ENCODE measurements around the gene UPF3A.
"Not testable (repeated sequence)": the region's sequence is repeated elsewhere in the genome, so short reads cannot be mapped to it uniquely, and the experiment has no call there.

Gene UPF3A

GRCh38 chr13:114341003-114341777 lies 59.8 kb downstream of the UPF3A start:
- DNase-seq: no peak

GRCh38 chr13:114347256-114347655 lies 65.9 kb downstream of the UPF3A start:
- DNase-seq: not testable (repeated sequence)

DNA sequence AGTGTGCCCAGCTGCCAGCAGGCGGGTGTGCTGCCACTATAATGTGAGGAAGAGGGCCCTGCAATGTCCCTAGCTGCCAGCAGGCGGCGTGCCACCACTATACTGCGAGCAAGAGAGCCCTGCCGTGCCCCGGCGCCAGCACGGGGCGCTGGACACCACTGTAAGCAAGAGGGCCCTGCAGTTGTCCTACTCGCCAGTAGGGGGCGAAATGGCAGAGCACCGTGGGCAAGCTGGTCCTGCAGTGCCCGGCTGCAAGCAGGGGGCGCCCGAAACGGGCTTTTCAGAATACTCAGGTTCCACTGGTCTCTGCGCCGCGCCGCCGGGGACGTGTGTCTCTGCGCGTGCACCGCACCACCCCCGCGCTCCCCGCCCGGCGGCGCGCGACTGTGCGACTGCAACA lies 71.4 kb downstream of the UPF3A start:
- peak in 1 of 2 donors; percentile 32 for DNase-seq

DNA sequence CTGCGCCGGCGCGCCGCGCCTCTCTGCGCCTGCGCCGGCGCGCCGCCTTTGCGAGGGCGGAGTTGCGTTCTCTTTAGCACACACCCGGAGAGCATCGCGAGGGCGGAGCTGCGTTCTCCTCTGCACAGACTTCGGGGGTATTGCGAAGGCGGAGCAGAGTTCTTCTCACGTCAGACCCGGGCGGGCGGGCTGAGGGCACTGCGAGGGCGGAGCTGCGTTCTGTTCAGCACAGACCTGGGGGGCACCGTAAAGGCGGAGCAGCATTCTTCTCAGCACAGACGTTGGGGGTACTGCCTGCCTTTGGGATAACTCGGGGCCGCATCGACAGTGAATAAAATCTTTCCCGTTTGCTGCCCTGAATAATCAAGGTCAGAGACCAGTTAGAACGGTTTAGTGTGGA lies 72.0 kb downstream of the UPF3A start:
- DNase-seq: not testable (repeated sequence)

Measured in stimulated activated CD4-positive, alpha-beta T cell treated with anti-CD3 and anti-CD28 coated beads, Interleukin-2, amount 100 ng/mL, for 48 hours (primary cell).